H1 (cell line): ENCODE measurements around the gene HNRNPK.

ENCODE experiments used
- HDAC2 ChIP-seq, 2 experiments: fragments of 300-600 bp in 1 of 2; sonication (generic) in 1 of 2; IDR thresholded peaks; 2 replicates each; pipeline ENCODE4 v1.6.1; 2011 to 2012; ENCODE audit warnings: low read depth in 2 of 2, low read length in 2 of 2, mild to moderate bottlenecking in 2 of 2, moderate library complexity in 2 of 2, borderline replicate concordance in 1 of 2, inconsistent platforms in 1 of 2
- NANOG ChIP-seq: IDR thresholded peaks from 2 replicates; pipeline ENCODE4 v1.6.1; 2011; ENCODE audit warnings: low read length, low read depth, mild to moderate bottlenecking, inconsistent platforms; ENCODE audit not compliant: insufficient read depth, poor library complexity, severe bottlenecking
- SIN3A ChIP-seq, 2 experiments: IDR thresholded peaks in 1 of 2; conservative IDR thresholded peaks in 1 of 2; 2 replicates each; pipeline ENCODE4 v1.6.1; 2011 to 2012; ENCODE audit warnings: low read length in 2 of 2, improper control_type of control experiment in 1 of 2, low read depth in 1 of 2, mild to moderate bottlenecking in 1 of 2
- SIRT6 ChIP-seq: IDR thresholded peaks from one replicate; pipeline ENCODE4 v1.7.1; 2012; ENCODE audit warnings: low read length, inconsistent platforms
- TF ChIP-seq, protein P1 (sequence below), 3 experiments: IDR thresholded peaks; 1 replicate in 2 of 3; 2 replicates in 1 of 3; pipeline versions ENCODE4 v1.5.1 to v1.6.1; 2011; ENCODE audit warnings: low read length in 3 of 3, mild to moderate bottlenecking in 3 of 3, inconsistent platforms in 2 of 3, low read depth in 1 of 3, moderate library complexity in 1 of 3; ENCODE audit not compliant: insufficient read depth in 1 of 3; ENCODE audit errors: control extremely low read depth in 1 of 3
- TF ChIP-seq, protein P2 (sequence below): IDR thresholded peaks from 2 replicates; pipeline ENCODE4 v1.6.1; 2011; ENCODE audit warnings: low read length, improper control_type of control experiment

DNA sequence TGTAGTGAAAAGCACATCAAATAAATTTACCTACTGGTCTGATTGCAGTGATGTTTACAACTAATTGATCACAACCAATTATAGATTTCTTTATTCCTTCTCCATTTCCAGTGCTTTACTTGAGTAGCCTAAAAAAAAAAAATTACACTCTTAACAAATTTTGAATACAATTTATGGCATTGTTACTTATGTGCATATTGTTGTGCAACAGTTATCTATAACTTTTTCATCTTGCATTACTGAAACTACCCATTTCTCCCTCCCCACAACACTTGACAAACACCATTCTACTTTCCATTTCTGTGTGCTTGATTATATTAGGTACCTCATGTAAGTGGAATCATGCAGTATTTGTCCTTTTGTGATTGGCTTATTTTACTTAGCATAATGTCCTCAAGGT lies 12.9 kb upstream of the HNRNPK start:
- TF ChIP-seq NANOG (no peak), SIRT6 (no peak), SIN3A (conservative IDR thresholded peaks at IDR 0.05 in 1 of 2, IDR thresholded peaks at IDR 0.05 in 1 of 2; ENCODE audit: low read depth in 1 of 2, low read length in 2 of 2) (no peak), HDAC2 (IDR thresholded peaks at IDR 0.05; ENCODE audit: borderline replicate concordance in 1 of 2, low read depth in 2 of 2, low read length in 2 of 2) (no peak)
- TF ChIP-seq, protein P1, sequence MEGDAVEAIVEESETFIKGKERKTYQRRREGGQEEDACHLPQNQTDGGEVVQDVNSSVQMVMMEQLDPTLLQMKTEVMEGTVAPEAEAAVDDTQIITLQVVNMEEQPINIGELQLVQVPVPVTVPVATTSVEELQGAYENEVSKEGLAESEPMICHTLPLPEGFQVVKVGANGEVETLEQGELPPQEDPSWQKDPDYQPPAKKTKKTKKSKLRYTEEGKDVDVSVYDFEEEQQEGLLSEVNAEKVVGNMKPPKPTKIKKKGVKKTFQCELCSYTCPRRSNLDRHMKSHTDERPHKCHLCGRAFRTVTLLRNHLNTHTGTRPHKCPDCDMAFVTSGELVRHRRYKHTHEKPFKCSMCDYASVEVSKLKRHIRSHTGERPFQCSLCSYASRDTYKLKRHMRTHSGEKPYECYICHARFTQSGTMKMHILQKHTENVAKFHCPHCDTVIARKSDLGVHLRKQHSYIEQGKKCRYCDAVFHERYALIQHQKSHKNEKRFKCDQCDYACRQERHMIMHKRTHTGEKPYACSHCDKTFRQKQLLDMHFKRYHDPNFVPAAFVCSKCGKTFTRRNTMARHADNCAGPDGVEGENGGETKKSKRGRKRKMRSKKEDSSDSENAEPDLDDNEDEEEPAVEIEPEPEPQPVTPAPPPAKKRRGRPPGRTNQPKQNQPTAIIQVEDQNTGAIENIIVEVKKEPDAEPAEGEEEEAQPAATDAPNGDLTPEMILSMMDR (IDR thresholded peaks at IDR 0.05; ENCODE audit: control extremely low read depth in 1 of 3, insufficient read depth in 1 of 3, low read depth in 1 of 3, low read length in 3 of 3), result no peak
- TF ChIP-seq, protein P2, sequence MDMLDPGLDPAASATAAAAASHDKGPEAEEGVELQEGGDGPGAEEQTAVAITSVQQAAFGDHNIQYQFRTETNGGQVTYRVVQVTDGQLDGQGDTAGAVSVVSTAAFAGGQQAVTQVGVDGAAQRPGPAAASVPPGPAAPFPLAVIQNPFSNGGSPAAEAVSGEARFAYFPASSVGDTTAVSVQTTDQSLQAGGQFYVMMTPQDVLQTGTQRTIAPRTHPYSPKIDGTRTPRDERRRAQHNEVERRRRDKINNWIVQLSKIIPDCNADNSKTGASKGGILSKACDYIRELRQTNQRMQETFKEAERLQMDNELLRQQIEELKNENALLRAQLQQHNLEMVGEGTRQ, result no peak
